ENCODE measurements around the gene GPX4.

GRCh38 chr19:1135454-1135853 is 31.7 kb downstream of the GPX4 start:
- TF ChIP-seq POLR2AphosphoS5 (IDR thresholded peaks at IDR 0.05; ENCODE audit: insufficient read depth, low read depth, low read length): no peak
- no peak for TF ChIP-seq POLR2A (IDR thresholded peaks at IDR 0.05; ENCODE audit: low read depth, low read length)
- TF ChIP-seq, protein P1, sequence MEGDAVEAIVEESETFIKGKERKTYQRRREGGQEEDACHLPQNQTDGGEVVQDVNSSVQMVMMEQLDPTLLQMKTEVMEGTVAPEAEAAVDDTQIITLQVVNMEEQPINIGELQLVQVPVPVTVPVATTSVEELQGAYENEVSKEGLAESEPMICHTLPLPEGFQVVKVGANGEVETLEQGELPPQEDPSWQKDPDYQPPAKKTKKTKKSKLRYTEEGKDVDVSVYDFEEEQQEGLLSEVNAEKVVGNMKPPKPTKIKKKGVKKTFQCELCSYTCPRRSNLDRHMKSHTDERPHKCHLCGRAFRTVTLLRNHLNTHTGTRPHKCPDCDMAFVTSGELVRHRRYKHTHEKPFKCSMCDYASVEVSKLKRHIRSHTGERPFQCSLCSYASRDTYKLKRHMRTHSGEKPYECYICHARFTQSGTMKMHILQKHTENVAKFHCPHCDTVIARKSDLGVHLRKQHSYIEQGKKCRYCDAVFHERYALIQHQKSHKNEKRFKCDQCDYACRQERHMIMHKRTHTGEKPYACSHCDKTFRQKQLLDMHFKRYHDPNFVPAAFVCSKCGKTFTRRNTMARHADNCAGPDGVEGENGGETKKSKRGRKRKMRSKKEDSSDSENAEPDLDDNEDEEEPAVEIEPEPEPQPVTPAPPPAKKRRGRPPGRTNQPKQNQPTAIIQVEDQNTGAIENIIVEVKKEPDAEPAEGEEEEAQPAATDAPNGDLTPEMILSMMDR (IDR thresholded peaks at IDR 0.05; ENCODE audit: extremely low read depth in 1 of 2, insufficient read depth in 1 of 2, low read depth in 1 of 2, low read length in 2 of 2): no peak
- no peak for TF ChIP-seq MYC (IDR thresholded peaks at IDR 0.05; ENCODE audit: low read depth, low read length)
- no peak for TF ChIP-seq EZH2 (IDR thresholded peaks at IDR 0.05; ENCODE audit: borderline replicate concordance, low read depth, low read length, severe bottlenecking)
- TF ChIP-seq, protein P2, sequence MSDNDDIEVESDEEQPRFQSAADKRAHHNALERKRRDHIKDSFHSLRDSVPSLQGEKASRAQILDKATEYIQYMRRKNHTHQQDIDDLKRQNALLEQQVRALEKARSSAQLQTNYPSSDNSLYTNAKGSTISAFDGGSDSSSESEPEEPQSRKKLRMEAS (IDR thresholded peaks at IDR 0.05; ENCODE audit: insufficient read depth, insufficient read length): no peak
- TF ChIP-seq JUN (IDR thresholded peaks at IDR 0.05; ENCODE audit: borderline replicate concordance, insufficient read depth, insufficient read length, low read depth): no peak

Measured in endothelial cell of umbilical vein (primary cell).